Naive thymus-derived CD8-positive, alpha-beta T cell (primary cell): Measurements from ENCODE around the gene GATAD2A. TPM values are rescaled to one million over a fixed set of nuclear protein-coding genes. Genes with fewer than 3 reads are reported as not detected.

Experiments
- ATAC-seq, 2 donors: fragments of 150-1000 bp; cut with Tn5 transposase in 1 of 2; sonication (Bioruptor Pico), chemical (Tn5 transposase) in 1 of 2; 1 replicate in 1 of 2; 2 replicates in 1 of 2; pipeline ENCODE4 v1.10.0; 2021; ENCODE audit warnings: mild to moderate bottlenecking in 2 of 2, moderate library complexity in 2 of 2
- POLR2A ChIA-PET: fragments of 350-600 bp; sonication (Branson Sonifier 250); formaldehyde crosslinking; loops from one replicate; lab custom pipeline; 2021; ENCODE audit warnings: antibody characterized with exemption; lab: Charles Lee
- DNase-seq, 10 donors: peaks; one replicate each; pipeline versions ENCODE4 v3.0.0 to v3.0.0-alpha.2; 2020 to 2022
- H3K27ac Mint-ChIP-seq, 10 donors: one replicate each; pipeline ENCODE4 v1.8.0; 2020 to 2022; ENCODE audit warnings: mild to moderate bottlenecking in 10 of 10, mixed read lengths in 10 of 10, moderate library complexity in 4 of 10, inconsistent platforms in 1 of 10
- H3K27me3 Mint-ChIP-seq, 5 donors: one replicate each; pipeline ENCODE4 v1.8.0; 2021 to 2022; ENCODE audit warnings: mixed read lengths in 5 of 5
- H3K36me3 Mint-ChIP-seq, 3 donors: one replicate each; pipeline ENCODE4 v1.8.0; 2020 to 2022; ENCODE audit warnings: mixed read lengths in 3 of 3, mild to moderate bottlenecking in 2 of 3, inconsistent platforms in 1 of 3
- H3K4me1 Mint-ChIP-seq, 4 donors: one replicate each; pipeline ENCODE4 v1.8.0; 2021 to 2022; ENCODE audit warnings: mixed read lengths in 4 of 4
- H3K4me3 Mint-ChIP-seq, 10 donors: one replicate each; pipeline ENCODE4 v1.8.0; 2020 to 2022; ENCODE audit warnings: mild to moderate bottlenecking in 10 of 10, mixed read lengths in 10 of 10, moderate library complexity in 6 of 10, inconsistent platforms in 1 of 10
- H3K9me3 Mint-ChIP-seq, 9 donors: one replicate each; pipeline ENCODE4 v1.8.0; 2020 to 2022; ENCODE audit warnings: mixed read lengths in 9 of 9, mild to moderate bottlenecking in 3 of 9, inconsistent platforms in 1 of 9, moderate library complexity in 1 of 9
- microRNA-seq: library from miRNA; unstranded; fragments of <30 nt; microRNA quantifications from one replicate; pipeline ENCODE4 v1.2.0, GENCODE V29; 2022; ENCODE audit warnings: borderline microRNAs expressed
- polyA plus RNA-seq, 3 donors: library from polyadenylated mRNA; unstranded; fragments of 300-500 nt; fragmentation: Illumina TruSeq; gene quantifications; one replicate each; pipeline ENCODE4 v1.2.3, GENCODE V29; 2021
- total RNA-seq, 8 experiments: library from RNA in 2 of 8; stranded (reverse) in 2 of 8; gene quantifications; one replicate each; pipeline ENCODE4 v1.2.3 and lab custom pipeline; 2021 to 2026

GATAD2A gene
- total and polyA plus RNA-seq, 5 experiments from 2014 or later, result 14.5 to 107 (median 35.1) TPM

GRCh38 chr19:19550485-19550929, 145.0 kb downstream of the GATAD2A start:
- H3K4me3 Mint-ChIP-seq, result no peak overlapping the region

DNA sequence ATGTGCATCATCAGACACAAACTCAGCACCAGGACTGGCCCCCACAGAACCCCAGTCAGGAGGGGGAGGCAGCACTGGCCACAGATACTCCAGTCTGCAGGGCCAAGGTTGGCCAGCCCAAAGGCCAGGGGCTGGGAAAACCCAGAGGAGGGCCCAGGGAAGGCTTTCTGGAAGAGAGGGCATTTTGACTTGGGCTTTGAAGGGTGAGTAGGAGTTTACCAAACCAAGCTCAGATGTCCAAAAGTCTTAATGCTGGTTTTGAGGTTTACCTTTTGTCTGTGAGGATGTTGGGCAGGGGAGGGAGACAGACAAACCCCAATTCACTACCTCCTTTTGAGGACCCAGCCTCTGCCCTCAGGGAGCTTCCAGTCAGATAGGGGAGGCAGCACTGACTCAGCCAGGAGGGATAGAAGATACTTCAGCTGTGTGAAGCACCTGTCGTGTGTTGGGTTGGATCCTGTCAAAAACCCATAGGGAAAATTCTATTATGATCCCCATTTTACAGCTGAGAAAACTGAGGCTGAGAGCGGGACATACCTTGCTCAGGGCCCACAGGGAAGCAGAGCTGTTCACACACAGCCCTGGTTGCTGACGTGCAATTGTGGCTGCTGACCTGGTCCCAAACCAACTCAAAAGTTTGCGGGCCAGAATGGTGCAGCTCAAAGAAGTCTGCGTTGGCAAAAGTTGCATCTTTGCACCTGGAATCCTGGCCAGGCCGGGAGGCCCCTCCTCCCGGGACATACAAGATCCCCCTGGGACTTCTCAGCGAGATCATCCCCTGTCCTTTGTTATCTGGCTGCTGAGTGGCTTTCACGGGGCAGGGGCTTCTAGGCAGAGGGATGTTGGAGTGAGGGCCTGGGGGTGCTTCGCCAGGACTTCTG, 145.7 kb downstream of the GATAD2A start:
- no peaks in the 10 kb centered on the region for H3K36me3 Mint-ChIP-seq
- ATAC-seq, result no peak
- no peak for DNase-seq
- peaks cover 0 to 9% (median 4%) of the 10 kb centered on the region in 4 donors for H3K4me1 Mint-ChIP-seq
- peaks cover 0 to 6% (median 0%) of the 10 kb centered on the region in 5 donors for H3K27me3 Mint-ChIP-seq
- POLR2A ChIA-PET, result interaction anchor here (1.0 to 1.4 kb wide), 2 partner anchors 78 to 182 kb away, joined by 3 read pairs; partner anchors contain the start of gene ZNF14
- no peaks in the 10 kb centered on the region for H3K9me3 Mint-ChIP-seq
- peak overlapping the region in 2 of 10 donors; percentile 21 to 57 for H3K27ac Mint-ChIP-seq
- no peak overlapping the region for H3K4me3 Mint-ChIP-seq

More at GRCh38 chr19:19550485-19550929, 145.0 kb downstream of the GATAD2A start:
- POLR2A ChIA-PET, result no interaction called here
- Mint-ChIP-seq H3K4me1 (peaks cover 0 to 9% (median 4%) of the 10 kb centered on the region in 4 donors), H3K27ac (peak overlapping the region in 1 of 10 donors; percentile 80), H3K27me3 (peaks cover 0 to 6% (median 0%) of the 10 kb centered on the region in 5 donors), H3K9me3 (no peaks in the 10 kb centered on the region), H3K36me3 (no peaks in the 10 kb centered on the region)
- ATAC-seq (no peak), DNase-seq (no peak)

GRCh38 chr19:19551853-19552192, 146.3 kb downstream of the GATAD2A start:
- Mint-ChIP-seq H3K36me3 (no peaks in the 10 kb centered on the region), H3K4me3 (no peak overlapping the region)

DNA sequence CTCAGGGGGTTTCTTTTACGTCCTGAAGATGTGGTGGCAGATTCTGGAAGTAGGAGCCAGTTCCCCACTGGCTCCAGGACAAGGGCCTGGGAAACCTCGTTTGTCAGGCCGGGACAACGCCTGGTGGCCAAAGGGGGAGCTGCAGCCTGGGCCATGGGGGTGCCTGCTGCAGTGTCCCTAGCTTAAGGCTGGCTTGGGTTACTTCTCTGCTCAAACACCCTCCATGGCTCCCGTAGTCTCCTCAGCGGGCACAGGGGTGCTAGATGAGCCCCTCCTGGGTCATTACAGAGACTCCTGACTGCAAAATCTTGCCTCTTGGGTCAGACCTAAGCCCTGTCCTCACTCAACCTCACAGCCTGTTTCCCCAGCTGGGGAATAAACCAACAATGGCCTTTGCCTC, 147.3 kb downstream of the GATAD2A start:
- Mint-ChIP-seq H3K4me1 (peaks cover 0 to 9% (median 3%) of the 10 kb centered on the region in 4 donors), H3K27me3 (peaks cover 0 to 6% (median 0%) of the 10 kb centered on the region in 5 donors), H3K36me3 (no peaks in the 10 kb centered on the region), H3K4me3 (no peak overlapping the region), H3K27ac (no peak overlapping the region), H3K9me3 (no peaks in the 10 kb centered on the region)
- ATAC-seq, result no peak
- POLR2A ChIA-PET, result interaction anchor here (1.4 kb wide), 1 partner anchor 21 kb away, joined by 4 read pairs; no protein-coding TSS in a partner anchor
- DNase-seq, result no peak

More at GRCh38 chr19:19551853-19552192, 146.3 kb downstream of the GATAD2A start:
- no peak for DNase-seq
- no peak for ATAC-seq
- Mint-ChIP-seq H3K9me3 (no peaks in the 10 kb centered on the region), H3K27me3 (peaks cover 0 to 6% (median 0%) of the 10 kb centered on the region in 5 donors), H3K27ac (no peak overlapping the region), H3K4me1 (peaks cover 0 to 9% (median 4%) of the 10 kb centered on the region in 4 donors)
- POLR2A ChIA-PET, result interaction anchor here (1.0 to 1.4 kb wide), 3 partner anchors 20 to 181 kb away, joined by 3 to 4 read pairs (median 3); partner anchors contain the start of gene ZNF14

DNA sequence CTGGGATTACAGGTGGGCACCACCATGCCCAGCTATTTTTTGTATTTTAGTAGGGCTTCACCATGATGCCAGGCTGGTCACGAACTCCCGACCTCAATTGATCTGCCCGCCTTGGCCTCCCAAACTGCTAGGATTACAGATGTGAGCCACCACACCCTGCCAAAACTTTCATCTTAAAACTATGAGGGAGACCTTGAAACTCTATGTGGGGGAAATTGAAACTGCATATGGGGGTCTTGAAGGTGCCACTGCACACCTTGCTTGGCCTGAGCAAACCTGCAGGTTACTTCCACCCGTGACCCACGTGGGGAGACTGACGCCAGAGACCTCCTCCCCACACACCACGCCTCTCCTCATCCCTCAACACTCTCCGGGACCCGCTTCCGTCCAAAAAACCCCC, 148.2 kb downstream of the GATAD2A start:
- H3K27ac Mint-ChIP-seq, result peak overlapping the region in 2 of 10 donors; percentile 63 to 77
- H3K4me1 Mint-ChIP-seq, result peaks cover 0 to 14% (median 7%) of the 10 kb centered on the region in 4 donors
- H3K4me3 Mint-ChIP-seq, result no peak overlapping the region
- peaks cover 0 to 6% (median 0%) of the 10 kb centered on the region in 5 donors for H3K27me3 Mint-ChIP-seq
- ATAC-seq (no peak), DNase-seq (no peak)
- no peaks in the 10 kb centered on the region for H3K9me3 Mint-ChIP-seq
- peaks cover 0 to under 1% (median 0%) of the 10 kb centered on the region in 3 donors for H3K36me3 Mint-ChIP-seq
- POLR2A ChIA-PET, result interaction anchor here (0.6 to 1.9 kb wide), 4 partner anchors 21 to 75 kb away, joined by 4 to 5 read pairs (median 4); partner anchors contain the start of gene LPAR2

GRCh38 chr19:19554074-19555023, 148.9 kb downstream of the GATAD2A start:
- POLR2A ChIA-PET, result interaction anchor here (0.6 to 1.9 kb wide), 5 partner anchors 22 to 163 kb away, joined by 3 to 5 read pairs (median 4); partner anchors contain the start of gene LPAR2
- peak overlapping the region in 5 of 10 donors; percentile 27 to 77 (median 63) for H3K27ac Mint-ChIP-seq
- H3K27me3 Mint-ChIP-seq, result peaks cover 0 to 6% (median 0%) of the 10 kb centered on the region in 5 donors
- no peaks in the 10 kb centered on the region for H3K9me3 Mint-ChIP-seq
- no peak overlapping the region for H3K4me3 Mint-ChIP-seq
- ATAC-seq (peak; percentile 42 to 68), DNase-seq (peak in 6 of 10 donors; percentile 38 to 46 (median 42))
- H3K36me3 Mint-ChIP-seq, result peaks cover 0 to 3% (median 0%) of the 10 kb centered on the region in 3 donors
- H3K4me1 Mint-ChIP-seq, result peaks cover 3 to 20% (median 12%) of the 10 kb centered on the region in 4 donors

DNA sequence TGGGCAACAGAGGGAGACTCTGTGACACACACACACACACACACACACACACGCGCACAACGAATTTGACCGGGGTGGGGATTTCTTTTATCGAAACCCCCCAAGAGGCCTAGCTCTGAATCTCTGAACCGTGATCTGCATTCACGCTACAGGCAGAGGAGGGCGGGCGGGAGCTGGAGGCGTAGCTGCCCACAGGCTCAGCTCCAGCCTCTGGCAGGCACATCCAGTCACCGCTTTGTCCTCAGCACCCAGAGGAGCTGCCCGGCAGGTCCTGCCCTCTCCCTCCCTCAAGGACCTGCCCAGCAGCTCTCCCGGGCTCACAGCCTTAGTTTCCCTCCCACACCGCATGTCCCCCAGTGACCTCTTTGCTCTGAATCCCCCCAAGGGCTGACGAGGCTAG, 152.6 kb downstream of the GATAD2A start:
- no peak for ATAC-seq
- no peak overlapping the region for H3K4me3 Mint-ChIP-seq
- H3K4me1 Mint-ChIP-seq, result peaks cover 14 to 37% (median 21%) of the 10 kb centered on the region in 4 donors
- POLR2A ChIA-PET, result interaction anchor here (0.6 to 1.1 kb wide), 2 partner anchors 40 to 58 kb away, joined by 3 to 8 read pairs; no protein-coding TSS in a partner anchor
- H3K9me3 Mint-ChIP-seq, result no peaks in the 10 kb centered on the region
- peak overlapping the region in 4 of 10 donors; percentile 62 to 86 (median 84) for H3K27ac Mint-ChIP-seq
- H3K36me3 Mint-ChIP-seq, result peaks cover 0 to 12% (median 2%) of the 10 kb centered on the region in 3 donors
- H3K27me3 Mint-ChIP-seq, result no peaks in the 10 kb centered on the region
- no peak for DNase-seq

Small RNA genes within 50 kb of the gene (microRNA-seq; reads per million reads assigned to microRNA genes)
- gene MIR640, result not detected

Other genes starting within 250 kb of the GATAD2A start
- 1 to 10 TPM; 3.6 to 3.9 TPM for gene MEF2B, start 235.4 kb upstream of the GATAD2A start, total RNA-seq
- gene MEF2B, start 235.4 kb upstream of the GATAD2A start, polyA plus RNA-seq, result under 1 TPM in 1 of 3 donors, not detected in 2; 0.14 TPM
- 10 to 100 TPM; 33.5 to 34.2 TPM for gene BORCS8, start 213.5 kb upstream of the GATAD2A start, total RNA-seq
- gene BORCS8, start 213.5 kb upstream of the GATAD2A start, polyA plus RNA-seq, result 10 to 100 TPM; 18.2 to 23.6 (median 18.2) TPM
- gene RFXANK, start 213.4 kb upstream of the GATAD2A start, total RNA-seq, result 10 to 100 TPM; 72.9 to 81.5 TPM
- gene RFXANK, start 213.4 kb upstream of the GATAD2A start, polyA plus RNA-seq, result 100 to 1,000 TPM in 1 of 3 donors, 10 to 100 TPM in 2; 79.3 to 101 (median 86.9) TPM
- 10 to 100 TPM; 26.0 to 31.8 TPM for gene NR2C2AP, start 202.3 kb upstream of the GATAD2A start, total RNA-seq
- gene NR2C2AP, start 202.3 kb upstream of the GATAD2A start, polyA plus RNA-seq, result 10 to 100 TPM; 23.7 to 37.8 (median 31.9) TPM
- gene NCAN, start 193.7 kb upstream of the GATAD2A start, total RNA-seq, result not detected
- gene NCAN, start 193.7 kb upstream of the GATAD2A start, polyA plus RNA-seq, result not detected
- gene TM6SF2, start 132.4 kb upstream of the GATAD2A start, total RNA-seq, result not detected
- not detected for gene TM6SF2, start 132.4 kb upstream of the GATAD2A start, polyA plus RNA-seq
- 10 to 100 TPM; 97.0 to 97.9 TPM for gene SUGP1, start 85.2 kb upstream of the GATAD2A start, total RNA-seq
- 10 to 100 TPM; 24.7 to 42.2 (median 30.2) TPM for gene SUGP1, start 85.2 kb upstream of the GATAD2A start, polyA plus RNA-seq
- gene MAU2, start 84.8 kb upstream of the GATAD2A start, total RNA-seq, result 100 to 1,000 TPM; 162 to 172 TPM
- gene MAU2, start 84.8 kb upstream of the GATAD2A start, polyA plus RNA-seq, result 10 to 100 TPM; 20.3 to 24.3 (median 20.6) TPM
- gene TSSK6, start 109.9 kb downstream of the GATAD2A start, total RNA-seq, result 10 to 100 TPM in 1 of 2 experiments, 1 to 10 TPM in 1; 9.3 to 10.8 TPM
- gene TSSK6, start 109.9 kb downstream of the GATAD2A start, polyA plus RNA-seq, result 1 to 10 TPM in 2 of 3 donors, under 1 TPM in 1; 0.59 to 3.7 (median 3.1) TPM
- gene NDUFA13, start 110.5 kb downstream of the GATAD2A start, total RNA-seq, result 100 to 1,000 TPM; 177 to 180 TPM
- 100 to 1,000 TPM; 329 to 360 (median 338) TPM for gene NDUFA13, start 110.5 kb downstream of the GATAD2A start, polyA plus RNA-seq
- gene YJEFN3, start 123.2 kb downstream of the GATAD2A start, total RNA-seq, result 10 to 100 TPM; 11.1 to 12.8 TPM
- under 1 TPM in 2 of 3 donors, not detected in 1; 0.08 to 0.63 TPM for gene YJEFN3, start 123.2 kb downstream of the GATAD2A start, polyA plus RNA-seq
- gene CILP2, start 132.6 kb downstream of the GATAD2A start, total RNA-seq, result under 1 TPM; 0.31 to 0.41 TPM
- under 1 TPM in 2 of 3 donors, not detected in 1; 0.56 to 0.64 TPM for gene CILP2, start 132.6 kb downstream of the GATAD2A start, polyA plus RNA-seq
- 10 to 100 TPM; 46.0 to 49.4 TPM for gene PBX4, start 213.0 kb downstream of the GATAD2A start, total RNA-seq
- 1 to 10 TPM; 2.6 to 6.9 (median 4.2) TPM for gene PBX4, start 213.0 kb downstream of the GATAD2A start, polyA plus RNA-seq
- gene LPAR2, start 222.5 kb downstream of the GATAD2A start, total RNA-seq, result 10 to 100 TPM; 82.7 to 93.1 TPM
- 10 to 100 TPM; 12.9 to 38.0 (median 16.7) TPM for gene LPAR2, start 222.5 kb downstream of the GATAD2A start, polyA plus RNA-seq
- gene GMIP, start 238.0 kb downstream of the GATAD2A start, total RNA-seq, result 100 to 1,000 TPM; 133 to 135 TPM
- 10 to 100 TPM; 40.6 to 72.4 (median 41.9) TPM for gene GMIP, start 238.0 kb downstream of the GATAD2A start, polyA plus RNA-seq